K562 (cell line): ENCODE measurements around the gene TXNL4A. TPM values are rescaled to one million over a fixed set of nuclear protein-coding genes. Genes with fewer than 3 reads are reported as not detected.
A peak's percentile ranks its signal among the peaks of the same experiment; 100 is the strongest.

Experiments used
- ATAC-seq: fragments of 200-7000 bp; cut with Tn5 transposase; 3 replicates; pipeline ENCODE4 v1.9.1; 2020; ENCODE audit warnings: moderate library complexity
- BruUV-seq: library from RNA; stranded (reverse); fragments of 400-500 nt; replicated peaks from 2 replicates; lab custom pipeline; 2021; lab: Mats Ljungman, UMichigan
- CTCF ChIA-PET: fragments of 300-600 bp; formaldehyde crosslinking; extraction: SDS; loops from one replicate; lab custom pipeline; 2021; ENCODE audit warnings: low intra/inter-chr PET ratio; lab: Yijun Ruan, JAX
- POLR2A ChIA-PET: fragments of 300-600, 350-650 bp; sonication (Branson Sonifier 250); formaldehyde crosslinking; extraction: SDS; loops from one replicate; lab custom pipeline; 2021; ENCODE audit warnings: antibody characterized with exemption, inconsistent platforms; lab: Yijun Ruan, JAX
- DNase-seq, 4 experiments: peaks; one replicate each; pipeline versions ENCODE4 v3.0.0 to v3.0.0-alpha.2; 2011 to 2018; ENCODE audit warnings: low spot score in 3 of 4, mixed read lengths in 3 of 4; ENCODE audit errors: extremely low read depth in 1 of 4
- FAIRE-seq: peaks from 2 replicates; lab custom pipeline; 2011; peaks lifted over from hg19 to GRCh38; lab: Jason Lieb, UNC
- H2AFZ ChIP-seq: 2 replicates; pipeline ENCODE4 v1.6.0; 2011; ENCODE audit warnings: low read depth, low read length, control low read depth, inconsistent platforms
- H3K27ac ChIP-seq: fragments of 200-600 bp; 3 replicates; pipeline ENCODE4 v1.8.0; 2011; ENCODE audit warnings: low read depth, mild to moderate bottlenecking, control low read depth, inconsistent platforms, low read length, moderate library complexity, mixed read lengths; ENCODE audit errors: extremely low read depth
- H3K27me3 ChIP-seq, 2 experiments: fragments of 300-600 bp in 1 of 2; 2 replicates in 1 of 2; 3 replicates in 1 of 2; pipeline versions ENCODE4 v1.6.0 to v1.8.0; 2011; ENCODE audit warnings: inconsistent platforms in 2 of 2, low read length in 2 of 2, mild to moderate bottlenecking in 1 of 2, mixed read lengths in 1 of 2, moderate library complexity in 1 of 2; ENCODE audit not compliant: control insufficient read depth in 2 of 2, insufficient read depth in 2 of 2
- H3K36me3 ChIP-seq: fragments of 300-600 bp; 3 replicates; pipeline ENCODE4 v1.8.0; 2011; ENCODE audit warnings: mild to moderate bottlenecking, low read length, inconsistent platforms; ENCODE audit not compliant: control insufficient read depth, insufficient read depth
- H3K4me1 ChIP-seq, 2 experiments: fragments of 200-600 bp in 1 of 2; replicated peaks in 1 of 2; 2 replicates in 1 of 2; 3 replicates in 1 of 2; pipeline versions ENCODE4 v1.5.1 to v1.8.0; 2011; ENCODE audit warnings: inconsistent platforms in 2 of 2, low read length in 2 of 2, mild to moderate bottlenecking in 1 of 2, mixed read lengths in 1 of 2, moderate library complexity in 1 of 2; ENCODE audit not compliant: control insufficient read depth in 2 of 2, insufficient read depth in 2 of 2
- H3K4me2 ChIP-seq: 2 replicates; pipeline ENCODE4 v1.6.1; 2011; ENCODE audit warnings: low read length, control low read depth, inconsistent platforms, mixed read lengths; ENCODE audit not compliant: insufficient read depth
- H3K4me3 ChIP-seq: fragments of 200-600 bp; sonication (generic), shearing (Covaris generic); 2 replicates; pipeline ENCODE4 v1.5.1; 2016; ENCODE audit warnings: control low read depth, inconsistent platforms
- H3K79me2 ChIP-seq: fragments of 200-600 bp; 3 replicates; pipeline ENCODE4 v1.8.0; 2011; ENCODE audit warnings: low read length, inconsistent platforms; ENCODE audit not compliant: control insufficient read depth, insufficient read depth
- H3K9ac ChIP-seq, 2 experiments: 2 replicates each; pipeline versions ENCODE4 v1.6.0 to v1.6.1; 2011; ENCODE audit warnings: low read depth in 2 of 2, low read length in 2 of 2, control low read depth in 1 of 2, inconsistent platforms in 1 of 2, mild to moderate bottlenecking in 1 of 2, mixed read lengths in 1 of 2; ENCODE audit not compliant: insufficient read depth in 1 of 2
- H3K9me1 ChIP-seq: one replicate; pipeline ENCODE4 v1.6.0; 2011; ENCODE audit warnings: inconsistent platforms, mild to moderate bottlenecking, low read length, moderate library complexity; ENCODE audit not compliant: control insufficient read depth, insufficient read depth
- H3K9me3 ChIP-seq: replicated peaks from 2 replicates; pipeline ENCODE4 v1.5.1; 2011; ENCODE audit warnings: low read depth, low read length, inconsistent platforms; ENCODE audit not compliant: control insufficient read depth, insufficient read depth
- H4K20me1 ChIP-seq: replicated peaks from 2 replicates; pipeline ENCODE4 v1.6.1; 2011; ENCODE audit warnings: low read length, inconsistent platforms, mixed read lengths; ENCODE audit not compliant: control insufficient read depth, insufficient read depth
- POLR2G ChIP-seq: fragments of 200-400 bp; formaldehyde crosslinking; IDR thresholded peaks from 2 replicates; pipeline ENCODE4 v1.6.1; 2017; ENCODE audit warnings: low read depth, mild to moderate bottlenecking, antibody characterized with exemption, low read length, moderate library complexity
- RBFOX2 ChIP-seq: fragments of 200-400 bp; formaldehyde crosslinking; IDR thresholded peaks from 2 replicates; pipeline ENCODE4 v1.6.1; 2017; ENCODE audit warnings: low read depth, mild to moderate bottlenecking, low read length, moderate library complexity
- ZNF165 ChIP-seq: fragments of 250-450 bp; sonication (Bioruptor Pico); IDR thresholded peaks from 2 replicates; pipeline ENCODE4 v1.4.0; 2020; ENCODE audit warnings: borderline replicate concordance
- WGBS: fragments of 100-300 bp; shearing (Covaris generic); methylation state at CpG from one replicate; pipeline ENCODE4 v1.1.6; 2016; ENCODE audit warnings: low coverage, mixed read lengths; ENCODE audit not compliant: insufficient coverage; ENCODE audit errors: missing lambda C conversion rate; 5-methylcytosine and 5-hydroxymethylcytosine counted together
- in situ Hi-C: fragments of 300-500 bp; cut with MboI; formaldehyde crosslinking; loops from 4 replicates; pipeline ENCODE4 v1.15.0; 2018; ENCODE audit warnings: inconsistent platforms, mixed read lengths
- intact Hi-C: fragments of 100-400 bp; cut with micrococcal nuclease; formaldehyde crosslinking; loops from 2 replicates; pipeline ENCODE4 v1.14.2; 2022
- polyA plus RNA-seq, 8 experiments: library from polyadenylated mRNA; depleted of rRNA in 4 of 8; stranded (reverse) in 5 of 8; unstranded in 3 of 8; fragments of >200 nt; fragmentation: Nextera tagmentation in 2 of 8; fragmentation: Illumina TruSeq in 1 of 8; extraction: Ambion mirVana in 2 of 8; extraction: Trizol in 1 of 8; gene quantifications; 2 replicates each; pipeline versions ENCODE4 v1.2.1 to v1.2.3, GENCODE V29; 2011 to 2014; ENCODE audit warnings: inconsistent platforms in 1 of 8, missing spikeins in 1 of 8
- total RNA-seq, 7 experiments: library from RNA; depleted of rRNA in 6 of 7; stranded (reverse); fragments of >200 nt in 6 of 7; fragmentation: Illumina TruSeq in 2 of 7; extraction: Trizol in 2 of 7; gene quantifications; 2 replicates each; pipeline versions ENCODE4 v1.2.1 to v1.2.3, GENCODE V29; 2011 to 2021; ENCODE audit warnings: low replicate concordance in 1 of 7

The TXNL4A gene
- total and polyA plus RNA-seq, 9 of the 15 experiments (the other 6 are each of a cell fraction or from before 2014, with no cell fraction given), result 27.0 to 132 (median 87.5) TPM

DNA sequence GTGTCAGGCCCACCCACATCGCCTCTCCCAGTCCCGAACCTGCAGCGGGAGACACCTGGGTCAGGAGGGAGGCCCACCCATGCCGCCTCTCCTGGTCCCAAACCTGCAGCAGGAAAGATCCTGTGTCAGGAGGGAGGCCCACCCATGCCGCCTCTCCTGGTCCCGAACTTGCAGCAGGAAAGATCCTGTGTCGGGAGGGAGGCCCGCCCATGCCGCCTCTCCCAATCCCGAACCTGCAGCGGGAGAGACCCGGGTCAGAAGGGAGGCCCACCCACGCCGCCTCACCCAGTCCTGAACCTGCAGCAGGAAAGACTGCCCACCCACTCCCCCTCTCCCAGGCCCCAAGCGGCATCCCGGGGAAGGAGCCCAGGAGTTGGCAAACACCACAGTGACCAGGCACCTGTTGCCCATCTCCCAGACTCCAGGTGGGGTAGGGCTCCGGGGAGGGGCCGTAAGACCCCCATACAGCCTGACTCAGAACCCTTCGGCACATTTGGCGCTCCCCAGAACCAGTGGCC is 44.7 kb downstream of the TXNL4A start:
- DNase-seq (no peak), FAIRE-seq (no peak), ATAC-seq (no peak)
- CTCF ChIA-PET, result no interaction called here
- Histone ChIP-seq H3K4me2 (no peak overlapping the region), H2AFZ (no peak overlapping the region), H3K27me3 (no peaks in the 10 kb centered on the region), H3K9me1 (no peaks in the 10 kb centered on the region), H4K20me1 (peaks cover 16% of the 10 kb centered on the region), H3K9me3 (no peaks in the 10 kb centered on the region), H3K27ac (no peak overlapping the region), H3K4me3 (no peak overlapping the region), H3K79me2 (no peaks in the 10 kb centered on the region), H3K36me3 (peaks cover 4% of the 10 kb centered on the region), H3K4me1 (peaks cover 6 to 37% of the 10 kb centered on the region in 2 experiments; a peak in 4 of 5 replicates), H3K9ac (no peak overlapping the region)
- TF ChIP-seq ZNF165 (CRISPR knock-in tag) (no peak), POLR2G (0 out of 2 replicates have a peak, but pooled peaks have one; percentile 10), RBFOX2 (peak; percentile 18; the same call in 1 of the 2 replicates)
- no TSS peak for BruUV-seq
- POLR2A ChIA-PET, result interaction anchor here (0.6 kb wide), 1 partner anchor 25 kb away, joined by 4 read pairs; no protein-coding TSS in a partner anchor
- in situ Hi-C loops (no loop called here), intact Hi-C loops (no loop called here)
- 77% methylated on average over 4 of the region's 20 CpGs for WGBS
